ENCODE measurements around the gene MDM2. TPM values are rescaled to one million over a fixed set of nuclear protein-coding genes. Genes with fewer than 3 reads are reported as not detected.

Gene MDM2
- total and polyA plus RNA-seq, 10 of the 15 experiments (the other 5 are each of a cell fraction or from before 2014, with no cell fraction given): 48.2 to 174 (median 85.0) TPM

GRCh38 chr12:68823696-68824095 is 15.7 kb downstream of the MDM2 start:
- ChIA-PET POLR2A (interaction anchor here (1.2 kb wide), 1 partner anchor 9 kb away, joined by 3 read pairs; no protein-coding TSS in a partner anchor), SMC1A (ENCODE audit: uncharacterized antibody, unreplicated experiment) (no interaction called here), RAD21 (ENCODE audit: unreplicated experiment) (no interaction called here), CTCF (no interaction called here)
- WGBS (ENCODE audit: insufficient coverage, insufficient replicate concordance, low lambda C conversion rate, missing lambda C conversion rate): 81% methylated on average over 3 of the region's 3 CpGs
- H3K79me2 ChIP-seq (ENCODE audit: control insufficient read depth, insufficient read depth, low read length): peaks cover 17% of the 10 kb centered on the region
- H3K27ac ChIP-seq (ENCODE audit: control insufficient read depth, insufficient read depth): no peak overlapping the region
- no peak overlapping the region for H3K9ac ChIP-seq (ENCODE audit: control insufficient read depth, insufficient read depth, low read length)
- no peak overlapping the region for H2AFZ ChIP-seq (ENCODE audit: control insufficient read depth, low read depth, low read length)
- no peaks in the 10 kb centered on the region for H3K9me3 ChIP-seq (replicated peaks; ENCODE audit: control insufficient read depth, insufficient read depth, low read length)
- FAIRE-seq (no peak), DNase-seq (ENCODE audit: low read depth, low spot score) (no peak), ATAC-seq (no peak)
- H3K4me2 ChIP-seq (ENCODE audit: control insufficient read depth, insufficient read depth): no peak overlapping the region
- no peaks in the 10 kb centered on the region for H3K4me1 ChIP-seq (ENCODE audit: control insufficient read depth, insufficient read depth, low read length)
- H4K20me1 ChIP-seq (ENCODE audit: control insufficient read depth, insufficient read depth): no peaks in the 10 kb centered on the region
- intact Hi-C loops (cut with micrococcal nuclease; ENCODE audit: unreplicated experiment): no loop called here
- peaks cover 8 to 53% of the 10 kb centered on the region in 2 experiments for H3K36me3 ChIP-seq (ENCODE audit: control insufficient read depth in 2 of 2, insufficient read depth in 2 of 2, low read length in 1 of 2)
- H3K27me3 ChIP-seq (replicated peaks in 1 of 2; ENCODE audit: control insufficient read depth in 2 of 2, insufficient read depth in 2 of 2, low read length in 1 of 2): no peaks in the 10 kb centered on the region
- TF ChIP-seq POLR2A (IDR thresholded peaks at IDR 0.05; ENCODE audit: low read depth, low read length): peak; percentile 27; the same call in 1 of the 2 replicates
- TF ChIP-seq PAX5 (IDR thresholded peaks at IDR 0.05; ENCODE audit: borderline replicate concordance, low read depth, low read length): no peak
- H3K4me3 ChIP-seq: no peak overlapping the region
- in situ Hi-C loops (cut with MboI): no loop called here
- BruUV-seq (replicated peaks): no TSS peak

DNA sequence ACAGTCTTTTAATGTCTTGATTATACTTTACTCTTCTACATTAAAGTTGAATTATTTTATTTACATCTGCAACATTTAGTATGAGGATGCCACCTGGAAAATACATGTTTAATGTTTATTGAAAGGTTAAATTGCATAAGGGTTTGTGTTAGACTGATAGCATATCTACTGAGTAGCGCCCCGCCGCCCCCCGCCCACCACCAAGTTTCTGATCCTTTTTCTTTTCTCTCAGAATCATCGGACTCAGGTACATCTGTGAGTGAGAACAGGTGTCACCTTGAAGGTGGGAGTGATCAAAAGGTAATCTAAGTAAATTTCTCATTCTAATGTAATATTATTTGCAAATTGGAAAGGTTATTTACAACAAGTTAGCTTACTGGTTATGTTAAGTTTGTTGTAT is 16.2 kb downstream of the MDM2 start:
- Histone ChIP-seq H4K20me1 (ENCODE audit: control insufficient read depth, insufficient read depth) (no peaks in the 10 kb centered on the region), H3K4me3 (no peak overlapping the region), H2AFZ (ENCODE audit: control insufficient read depth, low read depth, low read length) (no peak overlapping the region), H3K4me2 (ENCODE audit: control insufficient read depth, insufficient read depth) (no peak overlapping the region), H3K9me3 (replicated peaks; ENCODE audit: control insufficient read depth, insufficient read depth, low read length) (no peaks in the 10 kb centered on the region), H3K36me3 (ENCODE audit: control insufficient read depth in 2 of 2, insufficient read depth in 2 of 2, low read length in 1 of 2) (peaks cover 8 to 56% of the 10 kb centered on the region in 2 experiments), H3K9ac (ENCODE audit: control insufficient read depth, insufficient read depth, low read length) (no peak overlapping the region), H3K4me1 (ENCODE audit: control insufficient read depth, insufficient read depth, low read length) (no peaks in the 10 kb centered on the region), H3K79me2 (ENCODE audit: control insufficient read depth, insufficient read depth, low read length) (peaks cover 15% of the 10 kb centered on the region), H3K27ac (ENCODE audit: control insufficient read depth, insufficient read depth) (no peak overlapping the region), H3K27me3 (replicated peaks in 1 of 2; ENCODE audit: control insufficient read depth in 2 of 2, insufficient read depth in 2 of 2, low read length in 1 of 2) (no peaks in the 10 kb centered on the region)
- no peak for FAIRE-seq
- RAD21 ChIA-PET (ENCODE audit: unreplicated experiment): no interaction called here
- 76% methylated on average over 5 of the region's 5 CpGs for WGBS (ENCODE audit: insufficient coverage, insufficient replicate concordance, low lambda C conversion rate, missing lambda C conversion rate)
- SMC1A ChIA-PET (ENCODE audit: uncharacterized antibody, unreplicated experiment): no interaction called here
- POLR2A ChIA-PET: interaction anchor here (1.2 kb wide), 1 partner anchor 9 kb away, joined by 3 read pairs; no protein-coding TSS in a partner anchor
- CTCF ChIA-PET: interaction anchor here (0.8 to 1.3 kb wide), 2 partner anchors 10 kb away, joined by 3 to 4 read pairs; no protein-coding TSS in a partner anchor
- in situ Hi-C loops (cut with MboI) (no loop called here), intact Hi-C loops (cut with micrococcal nuclease; ENCODE audit: unreplicated experiment) (no loop called here)
- BruUV-seq (replicated peaks): no TSS peak
- DNase-seq (ENCODE audit: low read depth, low spot score): no peak
- no peak for ATAC-seq
- TF ChIP-seq SUPT20H (IDR thresholded peaks at IDR 0.05; ENCODE audit: borderline replicate concordance, control insufficient read depth, low read depth, low read length): no peak
- TF ChIP-seq, protein P1, sequence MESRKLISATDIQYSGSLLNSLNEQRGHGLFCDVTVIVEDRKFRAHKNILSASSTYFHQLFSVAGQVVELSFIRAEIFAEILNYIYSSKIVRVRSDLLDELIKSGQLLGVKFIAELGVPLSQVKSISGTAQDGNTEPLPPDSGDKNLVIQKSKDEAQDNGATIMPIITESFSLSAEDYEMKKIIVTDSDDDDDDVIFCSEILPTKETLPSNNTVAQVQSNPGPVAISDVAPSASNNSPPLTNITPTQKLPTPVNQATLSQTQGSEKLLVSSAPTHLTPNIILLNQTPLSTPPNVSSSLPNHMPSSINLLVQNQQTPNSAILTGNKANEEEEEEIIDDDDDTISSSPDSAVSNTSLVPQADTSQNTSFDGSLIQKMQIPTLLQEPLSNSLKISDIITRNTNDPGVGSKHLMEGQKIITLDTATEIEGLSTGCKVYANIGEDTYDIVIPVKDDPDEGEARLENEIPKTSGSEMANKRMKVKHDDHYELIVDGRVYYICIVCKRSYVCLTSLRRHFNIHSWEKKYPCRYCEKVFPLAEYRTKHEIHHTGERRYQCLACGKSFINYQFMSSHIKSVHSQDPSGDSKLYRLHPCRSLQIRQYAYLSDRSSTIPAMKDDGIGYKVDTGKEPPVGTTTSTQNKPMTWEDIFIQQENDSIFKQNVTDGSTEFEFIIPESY (IDR thresholded peaks at IDR 0.05): peak; percentile 84; the same call in 1 of the 2 replicates

Measured in GM12878 (cell line).